GM19193 (cell line): Measurements from ENCODE around the gene CEACAM5.

Experiments used
- POLR2A ChIP-seq: IDR thresholded peaks from 4 replicates; pipeline ENCODE4 v1.6.1; 2011; ENCODE audit not compliant: insufficient read depth, insufficient read length; ENCODE audit errors: extremely low read depth

Gene CEACAM5

DNA sequence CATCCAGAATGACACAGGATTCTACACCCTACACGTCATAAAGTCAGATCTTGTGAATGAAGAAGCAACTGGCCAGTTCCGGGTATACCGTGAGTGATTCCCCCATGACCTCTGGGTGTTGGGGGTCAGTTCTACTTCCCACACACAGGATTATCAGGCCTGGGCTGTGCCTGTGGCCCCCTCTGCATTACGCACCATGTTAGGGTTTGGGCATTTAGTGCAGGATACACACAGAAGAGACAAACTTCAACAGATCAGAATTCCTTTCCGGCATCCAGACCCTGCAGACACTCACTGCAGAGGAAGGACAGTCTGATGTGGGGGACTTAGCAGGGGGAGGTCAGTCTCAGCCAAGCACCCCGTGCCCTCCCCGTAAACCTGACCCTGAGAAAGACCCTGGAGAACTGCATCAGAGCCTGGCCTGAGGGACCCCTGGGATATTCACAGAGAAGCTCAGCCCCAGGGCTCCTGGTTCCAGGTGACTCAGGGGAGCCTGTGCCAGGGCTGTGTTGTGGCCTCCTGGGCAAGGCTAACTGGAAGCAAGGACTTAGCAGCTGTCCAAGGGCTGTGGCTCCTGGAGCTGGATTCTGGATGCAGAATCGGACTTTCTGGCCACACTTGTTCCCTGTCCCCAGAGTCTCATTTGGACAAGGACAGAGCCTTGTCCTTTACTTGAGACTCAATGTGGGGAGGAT is 1.7 kb downstream of the CEACAM5 start:
- no peak for TF ChIP-seq POLR2A

DNA sequence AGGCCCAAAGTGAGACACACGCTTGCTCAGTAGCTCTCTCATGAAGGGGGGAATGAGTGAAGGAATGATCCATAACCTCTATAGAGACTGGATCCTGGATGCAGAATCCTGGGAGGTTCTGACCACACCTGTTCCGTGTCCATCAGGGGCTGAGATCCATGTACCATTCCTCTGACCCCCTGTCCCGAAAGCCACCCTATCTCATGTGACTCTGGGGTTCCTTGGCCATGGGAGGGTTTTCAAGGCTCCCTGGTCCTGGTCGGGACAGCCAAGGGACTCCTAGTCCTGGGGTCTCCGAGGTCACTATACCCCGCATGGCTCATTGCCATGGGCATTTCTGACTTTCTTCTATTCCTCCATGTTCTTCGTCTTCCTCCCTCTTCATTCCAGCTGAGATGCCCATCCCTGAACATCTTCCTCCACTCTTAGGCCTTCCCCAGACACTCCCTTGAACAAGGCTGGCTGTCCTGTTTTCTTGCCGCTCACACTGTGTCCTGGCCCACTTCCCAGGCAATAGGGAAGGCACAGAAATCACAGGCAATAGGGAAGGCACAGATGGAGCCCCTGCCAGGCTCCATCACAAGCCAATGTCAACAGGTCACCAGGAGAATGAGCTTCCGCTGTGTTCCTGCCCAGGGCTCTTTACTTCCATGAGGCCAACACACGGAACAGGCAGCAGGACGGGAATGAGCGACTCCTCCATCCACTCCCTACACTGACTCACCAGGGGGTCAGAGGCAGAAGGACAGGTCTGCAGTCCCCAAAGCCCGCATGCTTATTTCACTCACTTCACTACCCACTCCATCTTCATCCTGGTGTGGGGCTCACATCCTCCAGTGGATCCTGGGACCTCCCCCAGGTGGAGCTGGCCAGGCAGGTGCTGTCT is 3.2 kb downstream of the CEACAM5 start:
- no peak for TF ChIP-seq POLR2A

DNA sequence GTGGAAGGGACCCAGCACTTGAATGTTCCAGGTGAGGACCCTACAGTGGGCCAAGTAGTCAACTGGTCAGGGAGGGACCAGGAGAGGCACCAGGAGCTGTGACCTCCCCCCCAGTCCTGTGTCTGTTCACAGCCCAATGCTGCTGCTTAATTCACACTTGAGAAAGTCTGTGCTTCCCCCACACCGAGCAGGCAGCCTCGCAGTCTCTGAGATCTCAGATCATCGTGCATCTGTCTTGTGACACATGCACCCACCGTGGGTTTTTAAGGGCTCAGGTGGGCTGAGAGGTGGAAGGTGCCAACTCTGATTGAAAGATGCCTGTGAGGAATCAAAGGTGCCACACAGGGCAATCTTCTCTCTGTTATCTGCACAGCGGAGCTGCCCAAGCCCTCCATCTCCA is 6.2 kb downstream of the CEACAM5 start:
- TF ChIP-seq POLR2A = no peak

DNA sequence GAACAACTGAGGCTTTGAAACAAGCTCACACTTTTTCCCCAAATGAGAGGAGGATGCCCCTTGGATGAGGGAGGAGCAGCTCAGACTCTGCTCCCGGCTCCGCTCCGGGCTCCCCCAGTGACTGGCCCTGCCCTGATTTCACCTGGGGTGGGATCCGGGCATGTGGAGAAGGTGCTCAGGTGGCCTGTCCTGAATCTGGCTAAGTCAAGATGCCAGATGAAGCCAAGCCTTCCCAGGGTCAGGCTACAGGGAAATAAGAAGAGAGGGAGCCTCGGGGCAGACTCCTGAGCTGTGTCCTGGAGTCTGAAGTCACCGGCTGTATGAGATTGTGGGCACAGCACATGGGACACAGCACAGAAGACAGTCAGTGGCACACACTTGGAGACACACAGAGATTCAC is 10.3 kb downstream of the CEACAM5 start:
- TF ChIP-seq POLR2A = no peak

DNA sequence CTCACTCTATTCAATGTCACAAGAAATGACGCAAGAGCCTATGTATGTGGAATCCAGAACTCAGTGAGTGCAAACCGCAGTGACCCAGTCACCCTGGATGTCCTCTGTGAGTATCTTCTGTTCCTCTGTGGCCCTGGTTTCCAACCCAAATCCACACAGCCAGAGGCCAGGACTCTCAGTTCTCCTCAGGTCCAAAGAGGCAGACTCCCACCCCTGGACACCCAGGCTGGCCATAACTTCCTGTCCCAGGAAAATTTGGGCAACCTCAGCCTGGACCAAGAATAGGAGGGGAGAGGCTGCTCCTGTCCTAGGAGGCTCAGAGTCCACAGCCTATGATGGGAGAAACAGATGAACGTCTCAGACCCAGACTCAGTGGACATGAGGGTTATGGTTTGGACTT is 11.7 kb downstream of the CEACAM5 start:
- TF ChIP-seq POLR2A = no peak

DNA sequence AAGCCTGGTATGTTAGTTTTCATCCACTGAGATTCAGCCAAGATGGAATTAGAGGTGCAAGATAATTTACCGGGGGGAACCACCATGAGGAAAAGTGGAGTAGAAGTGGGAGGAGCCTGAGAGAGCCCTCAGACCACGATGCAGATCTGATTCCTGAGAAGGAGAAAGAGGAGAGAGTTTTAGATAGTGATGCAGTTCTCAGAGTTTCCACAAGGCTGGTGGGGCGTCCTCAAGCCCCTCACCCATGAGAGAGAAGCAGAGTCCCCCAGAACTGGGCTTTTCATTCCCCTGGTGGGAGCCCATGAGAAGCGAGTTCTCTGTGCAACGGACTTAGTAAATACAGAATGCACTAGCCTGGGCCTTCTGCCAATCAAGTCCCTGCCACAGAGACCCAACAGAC is 18.1 kb downstream of the CEACAM5 start:
- no peak for TF ChIP-seq POLR2A

DNA sequence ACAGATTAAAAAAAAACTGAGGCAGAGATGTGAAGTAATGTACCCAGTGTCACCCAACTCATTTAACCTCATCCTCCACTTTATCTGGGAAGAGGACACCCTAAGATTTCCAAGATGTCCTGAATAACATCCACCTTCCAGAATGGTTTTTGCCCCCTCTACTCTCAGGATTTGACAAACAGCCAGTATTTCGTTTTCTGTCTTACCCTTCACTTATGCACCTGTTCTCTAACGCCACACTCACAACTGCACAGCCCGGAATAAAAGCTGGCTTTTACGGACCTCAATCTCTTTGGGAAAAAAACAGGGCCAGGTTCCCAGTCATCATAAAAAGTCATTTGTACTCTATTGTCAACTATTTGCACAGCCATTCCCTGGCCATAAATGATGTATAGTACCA is 25.7 kb downstream of the CEACAM5 start:
- TF ChIP-seq POLR2A = no peak

DNA sequence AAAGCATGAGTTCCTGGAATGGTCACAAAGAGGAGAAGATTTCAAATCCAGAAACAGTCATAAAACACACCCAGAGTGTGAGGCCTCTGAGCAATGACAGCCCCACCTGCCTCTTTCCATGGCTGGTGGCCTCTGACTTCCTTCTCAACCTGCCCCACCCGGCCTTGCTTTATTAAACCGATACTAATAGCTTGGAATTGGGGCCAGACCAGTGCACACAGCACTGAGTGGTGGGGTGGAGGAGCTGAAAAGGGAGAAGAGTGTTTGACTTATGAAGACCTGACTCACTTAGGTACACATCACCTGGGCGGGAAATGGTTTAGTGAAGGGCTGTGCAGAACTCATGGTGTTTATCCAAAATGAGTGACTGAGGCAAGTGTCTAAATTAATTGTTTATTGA is 26.2 kb downstream of the CEACAM5 start:
- TF ChIP-seq POLR2A = no peak

DNA sequence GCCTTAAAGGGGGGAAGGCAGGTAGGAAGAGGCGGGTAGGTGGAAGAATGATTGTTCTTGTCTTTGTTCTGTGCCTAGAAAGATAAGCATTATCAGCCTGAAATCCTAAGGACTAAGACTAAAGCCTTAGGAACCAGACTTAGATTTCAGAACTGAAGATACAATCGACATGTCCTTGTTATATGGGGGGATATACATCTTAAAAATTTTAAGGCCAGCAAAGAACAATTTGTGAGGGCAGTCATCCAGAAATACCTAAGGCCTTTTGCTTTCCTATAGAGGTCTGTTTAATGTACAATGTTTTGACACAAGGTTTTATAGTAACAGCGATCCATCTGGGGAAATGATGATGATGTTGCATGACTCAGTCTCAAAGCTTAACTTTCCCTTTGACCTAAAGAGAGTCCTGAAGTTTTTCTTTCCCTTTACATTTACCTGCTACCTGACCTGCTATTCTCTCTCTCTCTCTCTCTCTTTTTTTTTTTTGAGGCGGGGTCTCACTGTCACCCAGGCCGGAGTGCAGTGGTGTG is 26.7 kb downstream of the CEACAM5 start:
- no peak for TF ChIP-seq POLR2A

DNA sequence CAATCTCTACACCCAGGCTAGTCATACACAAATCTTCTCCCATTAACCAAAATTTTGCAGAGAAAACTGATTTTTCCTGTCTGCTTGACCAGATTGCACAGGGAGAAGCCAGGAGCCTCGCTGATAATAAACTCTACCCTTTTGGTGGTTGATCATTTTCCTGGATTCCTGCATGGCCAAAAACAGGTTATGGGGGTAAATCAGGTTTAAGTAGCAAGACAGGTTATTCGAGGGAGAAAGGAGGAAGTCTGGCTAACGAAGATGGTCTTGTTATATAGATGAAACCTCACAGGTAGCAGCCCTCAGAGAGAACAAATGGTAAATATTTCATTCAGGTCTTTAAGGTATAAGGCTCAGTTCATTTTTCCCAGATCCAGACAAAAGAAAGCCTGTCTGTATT is 30.9 kb downstream of the CEACAM5 start:
- no peak for TF ChIP-seq POLR2A

DNA sequence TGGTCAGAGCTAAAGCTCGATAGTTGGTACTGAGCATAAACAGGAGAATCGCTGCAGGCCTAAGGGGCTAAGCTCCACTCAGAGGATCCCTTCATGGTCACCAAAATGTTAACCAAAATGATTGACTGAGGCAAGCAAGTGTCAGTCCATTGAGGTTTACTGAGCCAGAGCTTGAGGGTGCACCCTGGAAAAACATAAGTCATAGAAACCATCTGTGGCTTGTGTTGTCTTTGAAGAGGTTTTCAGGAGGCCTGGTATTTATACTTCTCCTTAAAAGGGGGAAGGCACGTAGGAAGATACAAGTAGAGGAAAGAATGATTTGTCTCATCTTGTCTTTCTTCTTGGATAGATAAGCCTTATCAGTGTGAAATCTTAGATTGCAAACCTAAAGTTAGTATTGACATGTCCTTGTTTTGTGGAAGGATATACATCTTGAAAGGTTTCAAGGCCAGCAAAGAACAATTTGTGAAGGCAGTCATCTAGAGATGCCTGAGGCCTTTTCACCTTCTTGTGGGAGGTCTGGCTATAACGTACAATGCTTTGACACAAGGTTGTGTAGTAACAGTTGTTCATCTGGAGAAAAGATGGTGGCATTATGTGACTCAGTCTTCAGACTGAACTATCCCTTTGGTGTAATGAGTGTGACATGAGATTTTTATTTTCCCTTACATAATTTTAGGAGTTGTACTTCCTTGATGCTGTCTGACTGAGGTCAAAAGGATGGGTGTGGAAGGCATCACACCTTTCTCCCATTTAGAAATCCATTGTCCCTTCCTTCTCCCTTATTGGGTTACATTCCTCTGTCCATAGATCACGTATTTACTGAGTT is 32.2 kb downstream of the CEACAM5 start:
- no peak for TF ChIP-seq POLR2A

DNA sequence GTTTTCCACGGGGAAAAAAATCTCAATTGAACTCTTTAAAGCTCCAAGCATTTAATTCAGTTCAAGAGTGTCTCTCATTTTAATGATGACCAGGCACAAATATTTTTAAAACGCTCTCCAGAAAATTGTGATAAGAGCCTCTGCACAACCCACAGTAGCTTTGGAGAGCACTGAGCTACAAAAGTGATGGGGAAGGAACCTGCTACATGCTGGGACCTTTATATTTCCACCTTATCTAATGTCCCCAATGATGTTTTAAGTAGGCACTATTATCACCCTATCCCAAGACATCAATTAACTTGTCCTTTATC is 32.8 kb downstream of the CEACAM5 start:
- TF ChIP-seq POLR2A = no peak

DNA sequence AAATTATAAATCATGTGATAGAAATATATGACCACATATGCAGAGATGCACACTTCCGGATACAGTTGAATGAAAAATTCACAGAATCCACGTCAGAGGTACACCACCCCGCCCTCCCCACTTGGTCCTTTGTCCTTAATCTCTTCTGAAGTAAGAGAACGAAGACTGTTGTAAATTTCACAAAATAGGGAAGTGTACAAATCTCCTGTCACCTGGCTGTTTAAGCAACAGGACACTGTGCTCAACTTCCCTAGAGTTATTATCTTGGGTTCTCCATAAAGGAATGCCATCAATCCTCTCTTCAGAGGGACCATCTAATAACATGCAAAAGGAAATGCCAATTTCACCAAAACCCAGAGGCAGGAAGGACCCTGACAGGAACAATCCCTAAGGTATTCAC is 36.4 kb downstream of the CEACAM5 start:
- TF ChIP-seq POLR2A = no peak

DNA sequence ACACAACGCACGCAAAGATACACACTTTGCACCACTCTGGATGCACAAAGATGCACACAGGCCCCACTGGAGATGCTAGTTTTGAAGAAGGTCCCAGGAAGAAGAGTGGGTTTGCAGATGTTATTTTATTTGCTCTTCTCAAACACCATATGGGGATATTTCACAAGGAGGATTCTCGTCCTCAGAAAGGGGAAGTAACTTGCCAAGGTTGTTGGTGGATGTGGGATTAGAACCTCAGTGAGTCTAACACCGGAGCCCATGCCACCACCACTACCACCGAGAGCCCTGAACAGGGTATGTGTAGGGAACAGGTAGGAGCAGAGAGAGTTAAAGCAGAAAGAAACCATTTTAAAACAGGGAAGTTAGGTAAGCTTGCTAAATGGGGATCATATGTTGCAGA is 37.3 kb downstream of the CEACAM5 start:
- TF ChIP-seq POLR2A = no peak

DNA sequence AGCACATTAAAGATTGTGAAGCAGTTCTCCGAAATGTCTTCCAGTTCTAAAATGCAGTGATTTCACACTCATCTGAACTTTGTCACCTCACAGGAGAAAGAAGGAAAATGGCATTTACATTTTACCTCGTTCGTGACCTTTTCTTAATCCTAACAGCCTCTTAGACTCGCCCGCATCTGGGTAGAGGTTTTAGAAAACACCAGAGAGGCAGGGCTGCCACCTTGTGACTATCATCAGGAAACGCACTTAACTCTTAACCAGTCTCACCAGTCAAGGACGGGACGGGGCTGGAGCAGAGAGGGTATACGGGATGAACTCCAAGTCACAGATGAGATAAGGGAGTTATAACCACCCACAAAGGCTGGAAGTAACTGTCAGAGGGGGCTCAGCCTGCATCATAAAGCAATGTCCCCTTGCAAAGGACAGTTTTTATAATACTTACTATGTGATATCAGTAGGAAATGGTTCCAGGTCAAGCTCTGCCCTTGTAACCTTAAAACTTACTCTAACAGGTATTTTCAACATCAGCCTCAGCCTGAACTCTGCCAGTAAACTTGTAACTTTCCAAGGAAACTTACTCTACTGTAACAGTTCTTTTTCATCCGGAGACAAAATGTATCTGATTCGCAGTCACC is 38.3 kb downstream of the CEACAM5 start:
- no peak for TF ChIP-seq POLR2A
